ENCODE data around the gene TTBK2. TPM values are rescaled to one million over a fixed set of nuclear protein-coding genes. Genes with fewer than 3 reads are reported as not detected.

Gene TTBK2
- polyA plus RNA-seq, 1 of the 3 experiments (the other 2 are of a cell fraction) = 4.5 TPM

DNA sequence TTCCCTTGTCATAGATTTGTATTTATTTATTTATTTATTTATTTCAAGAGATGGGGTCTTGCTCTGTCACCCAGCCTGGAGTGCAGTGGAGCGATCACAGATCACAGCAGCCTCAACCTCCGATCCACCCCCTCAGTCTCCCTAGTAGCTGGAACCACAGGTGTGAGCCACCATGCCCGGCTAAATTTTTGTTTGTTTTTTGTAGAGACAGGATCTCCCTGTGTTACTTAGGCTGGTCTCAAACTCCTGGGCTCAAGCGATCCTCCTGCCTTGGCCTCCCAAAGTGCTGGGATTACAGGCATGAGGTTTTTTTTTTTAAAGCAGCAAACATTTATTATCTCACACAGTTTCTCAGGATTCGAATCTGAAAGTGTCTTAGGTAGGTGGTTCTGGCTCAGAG, 2.5 kb downstream of the TTBK2 start:
- ChIA-PET CTCF (interaction anchor here (1.0 to 1.6 kb wide), 2 partner anchors 8 to 213 kb away, joined by 3 to 4 read pairs; no protein-coding TSS in a partner anchor), POLR2A (no interaction called here)
- no peak for TF ChIP-seq JUND (IDR thresholded peaks at IDR 0.05)
- no peak for TF ChIP-seq NFIC (IDR thresholded peaks at IDR 0.05; ENCODE audit: borderline replicate concordance)
- no peak for TF ChIP-seq FOXM1 (IDR thresholded peaks at IDR 0.05; ENCODE audit: low read depth)
- no peak for TF ChIP-seq MXI1 (IDR thresholded peaks at IDR 0.05; ENCODE audit: low read depth, low read length)
- TF ChIP-seq, protein P1, sequence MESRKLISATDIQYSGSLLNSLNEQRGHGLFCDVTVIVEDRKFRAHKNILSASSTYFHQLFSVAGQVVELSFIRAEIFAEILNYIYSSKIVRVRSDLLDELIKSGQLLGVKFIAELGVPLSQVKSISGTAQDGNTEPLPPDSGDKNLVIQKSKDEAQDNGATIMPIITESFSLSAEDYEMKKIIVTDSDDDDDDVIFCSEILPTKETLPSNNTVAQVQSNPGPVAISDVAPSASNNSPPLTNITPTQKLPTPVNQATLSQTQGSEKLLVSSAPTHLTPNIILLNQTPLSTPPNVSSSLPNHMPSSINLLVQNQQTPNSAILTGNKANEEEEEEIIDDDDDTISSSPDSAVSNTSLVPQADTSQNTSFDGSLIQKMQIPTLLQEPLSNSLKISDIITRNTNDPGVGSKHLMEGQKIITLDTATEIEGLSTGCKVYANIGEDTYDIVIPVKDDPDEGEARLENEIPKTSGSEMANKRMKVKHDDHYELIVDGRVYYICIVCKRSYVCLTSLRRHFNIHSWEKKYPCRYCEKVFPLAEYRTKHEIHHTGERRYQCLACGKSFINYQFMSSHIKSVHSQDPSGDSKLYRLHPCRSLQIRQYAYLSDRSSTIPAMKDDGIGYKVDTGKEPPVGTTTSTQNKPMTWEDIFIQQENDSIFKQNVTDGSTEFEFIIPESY (IDR thresholded peaks at IDR 0.05; ENCODE audit: borderline replicate concordance, low read depth) = no peak
- TF ChIP-seq RAD21 (IDR thresholded peaks at IDR 0.05; ENCODE audit: low read length) = no peak
- TF ChIP-seq ELF1 (IDR thresholded peaks at IDR 0.05) = no peak
- no peak for TF ChIP-seq FOSL2 (IDR thresholded peaks at IDR 0.05; ENCODE audit: borderline replicate concordance, low read depth)
- no peaks in the 10 kb centered on the region for H4K20me1 ChIP-seq (ENCODE audit: insufficient read depth)
- peak overlapping the region; percentile 73; the same call in 1 of the 2 replicates for H3K9ac ChIP-seq
- DNase-seq = no peak
- peaks cover 7% of the 10 kb centered on the region for H3F3A ChIP-seq (replicated peaks; ENCODE audit: insufficient read depth)
- no peaks in the 10 kb centered on the region for H3K9me3 ChIP-seq
- no peak overlapping the region for H2AFZ ChIP-seq (ENCODE audit: low read depth)
- peaks cover 0 to 4% of the 10 kb centered on the region in 2 experiments; a peak in 2 of 4 replicates for H3K4me1 ChIP-seq (ENCODE audit: control insufficient read depth in 1 of 2, insufficient read depth in 2 of 2, low read depth in 1 of 2, low read length in 1 of 2)
- no peaks in the 10 kb centered on the region for H3K36me3 ChIP-seq (replicated peaks in 1 of 2; ENCODE audit: control insufficient read depth in 1 of 2, insufficient read depth in 2 of 2, low read length in 1 of 2)
- no peaks in the 10 kb centered on the region for H3K9me2 ChIP-seq
- peaks cover 71% of the 10 kb centered on the region for H3K79me2 ChIP-seq (ENCODE audit: insufficient read depth)
- H3K4me2 ChIP-seq = peak overlapping the region; percentile 81
- H3K4me3 ChIP-seq (ENCODE audit: low read depth in 2 of 2, low read length in 1 of 2) = no peak overlapping the region
- H3K27me3 ChIP-seq (ENCODE audit: insufficient read depth) = no peaks in the 10 kb centered on the region
- WGBS (ENCODE audit: low lambda C conversion rate) = 94% methylated on average over 5 of the region's 5 CpGs
- no peak overlapping the region for H3K27ac ChIP-seq (ENCODE audit: low read depth in 2 of 2, low read length in 1 of 2)

DNA sequence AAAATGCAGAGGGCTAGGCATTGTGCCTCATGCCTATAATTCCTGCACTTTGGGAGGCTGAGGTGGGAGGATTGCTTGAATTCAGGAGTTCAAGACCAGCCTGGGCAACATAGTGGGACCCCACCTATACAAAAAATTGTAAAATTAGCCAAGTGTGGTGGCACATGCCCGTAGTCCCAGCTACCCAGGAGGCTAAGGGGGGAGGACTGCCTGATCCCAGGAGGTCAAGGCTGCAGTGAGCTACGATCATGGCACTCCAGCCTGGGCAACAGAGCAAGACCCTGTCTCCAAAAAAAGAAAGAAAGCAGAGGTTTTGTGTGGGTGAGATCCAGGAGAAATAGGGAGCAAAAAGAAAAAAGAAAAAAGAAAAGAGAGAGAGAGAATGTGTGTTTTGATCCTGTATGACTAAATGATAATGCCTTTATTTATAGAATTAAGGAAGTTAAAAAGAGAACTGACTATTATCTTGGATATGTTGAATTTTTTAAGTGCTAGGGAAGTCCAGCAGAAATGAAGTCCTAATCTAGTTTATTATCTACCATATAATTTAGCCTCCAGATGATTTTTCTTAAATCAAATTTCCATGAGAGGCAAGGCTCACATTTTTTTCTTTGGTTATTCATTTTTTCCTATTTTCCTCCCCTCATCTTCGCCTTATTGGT, 4.8 kb downstream of the TTBK2 start:
- over 99% methylated on average over 3 of the region's 3 CpGs for WGBS (ENCODE audit: low lambda C conversion rate)
- Histone ChIP-seq H3K27me3 (ENCODE audit: insufficient read depth) (no peaks in the 10 kb centered on the region), H3K79me2 (ENCODE audit: insufficient read depth) (peaks cover 89% of the 10 kb centered on the region), H2AFZ (ENCODE audit: low read depth) (no peak overlapping the region), H3K27ac (ENCODE audit: low read depth in 2 of 2, low read length in 1 of 2) (no peak overlapping the region), H3K36me3 (replicated peaks in 1 of 2; ENCODE audit: control insufficient read depth in 1 of 2, insufficient read depth in 2 of 2, low read length in 1 of 2) (no peaks in the 10 kb centered on the region), H3K9me2 (no peaks in the 10 kb centered on the region), H3K9me3 (no peaks in the 10 kb centered on the region), H3K4me1 (ENCODE audit: control insufficient read depth in 1 of 2, insufficient read depth in 2 of 2, low read depth in 1 of 2, low read length in 1 of 2) (no peaks in the 10 kb centered on the region; a peak in 1 of 4 replicates), H3K4me3 (ENCODE audit: low read depth in 2 of 2, low read length in 1 of 2) (no peak overlapping the region), H3F3A (replicated peaks; ENCODE audit: insufficient read depth) (peaks cover 11% of the 10 kb centered on the region), H3K4me2 (no peak overlapping the region), H4K20me1 (ENCODE audit: insufficient read depth) (no peaks in the 10 kb centered on the region), H3K9ac (no peak overlapping the region)
- POLR2A ChIA-PET = no interaction called here
- DNase-seq = no peak
- no peak for TF ChIP-seq RFX5 (IDR thresholded peaks at IDR 0.05; ENCODE audit: low read length)
- no peak for TF ChIP-seq MXI1 (IDR thresholded peaks at IDR 0.05; ENCODE audit: low read depth, low read length)
- TF ChIP-seq NRF1 (IDR thresholded peaks at IDR 0.05; ENCODE audit: low read depth, low read length) = no peak
- TF ChIP-seq RCOR1 (IDR thresholded peaks at IDR 0.05; ENCODE audit: low read length) = no peak
- no peak for TF ChIP-seq NFIC (IDR thresholded peaks at IDR 0.05; ENCODE audit: borderline replicate concordance)
- no peak for TF ChIP-seq YY1 (IDR thresholded peaks at IDR 0.05; ENCODE audit: low read depth)
- TF ChIP-seq, protein P2, sequence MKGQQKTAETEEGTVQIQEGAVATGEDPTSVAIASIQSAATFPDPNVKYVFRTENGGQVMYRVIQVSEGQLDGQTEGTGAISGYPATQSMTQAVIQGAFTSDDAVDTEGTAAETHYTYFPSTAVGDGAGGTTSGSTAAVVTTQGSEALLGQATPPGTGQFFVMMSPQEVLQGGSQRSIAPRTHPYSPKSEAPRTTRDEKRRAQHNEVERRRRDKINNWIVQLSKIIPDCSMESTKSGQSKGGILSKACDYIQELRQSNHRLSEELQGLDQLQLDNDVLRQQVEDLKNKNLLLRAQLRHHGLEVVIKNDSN (IDR thresholded peaks at IDR 0.05; ENCODE audit: borderline replicate concordance, low read depth) = no peak
- no peak for TF ChIP-seq TCF12 (IDR thresholded peaks at IDR 0.05)
- no peak for TF ChIP-seq POLR2AphosphoS5 (IDR thresholded peaks at IDR 0.05; ENCODE audit: low read depth, low read length)
- TF ChIP-seq, protein P3, sequence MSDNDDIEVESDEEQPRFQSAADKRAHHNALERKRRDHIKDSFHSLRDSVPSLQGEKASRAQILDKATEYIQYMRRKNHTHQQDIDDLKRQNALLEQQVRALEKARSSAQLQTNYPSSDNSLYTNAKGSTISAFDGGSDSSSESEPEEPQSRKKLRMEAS (IDR thresholded peaks at IDR 0.05; ENCODE audit: low read depth) = no peak
- TF ChIP-seq CHD2 (IDR thresholded peaks at IDR 0.05; ENCODE audit: low read length, partially characterized antibody) = no peak
- TF ChIP-seq, protein P4, sequence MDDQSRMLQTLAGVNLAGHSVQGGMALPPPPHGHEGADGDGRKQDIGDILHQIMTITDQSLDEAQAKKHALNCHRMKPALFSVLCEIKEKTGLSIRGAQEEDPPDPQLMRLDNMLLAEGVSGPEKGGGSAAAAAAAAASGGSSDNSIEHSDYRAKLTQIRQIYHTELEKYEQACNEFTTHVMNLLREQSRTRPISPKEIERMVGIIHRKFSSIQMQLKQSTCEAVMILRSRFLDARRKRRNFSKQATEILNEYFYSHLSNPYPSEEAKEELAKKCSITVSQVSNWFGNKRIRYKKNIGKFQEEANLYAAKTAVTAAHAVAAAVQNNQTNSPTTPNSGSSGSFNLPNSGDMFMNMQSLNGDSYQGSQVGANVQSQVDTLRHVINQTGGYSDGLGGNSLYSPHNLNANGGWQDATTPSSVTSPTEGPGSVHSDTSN (IDR thresholded peaks at IDR 0.05) = no peak
- TF ChIP-seq FOSL2 (IDR thresholded peaks at IDR 0.05; ENCODE audit: borderline replicate concordance, low read depth) = no peak
- CTCF ChIA-PET = interaction anchor here (0.7 to 1.0 kb wide), 2 partner anchors 11 to 137 kb away, joined by 3 read pairs; no protein-coding TSS in a partner anchor

All from SK-N-SH (cell line).